ENCODE measurements around the gene HCRT. TPM values are rescaled to one million over a fixed set of nuclear protein-coding genes. Genes with fewer than 3 reads are reported as not detected.
"Not testable (repeated sequence)": the region's sequence is repeated elsewhere in the genome, so short reads cannot be mapped to it uniquely, and the experiment has no call there.

The HCRT gene
- total RNA-seq, 1 donor from 2014 or later = not detected

DNA sequence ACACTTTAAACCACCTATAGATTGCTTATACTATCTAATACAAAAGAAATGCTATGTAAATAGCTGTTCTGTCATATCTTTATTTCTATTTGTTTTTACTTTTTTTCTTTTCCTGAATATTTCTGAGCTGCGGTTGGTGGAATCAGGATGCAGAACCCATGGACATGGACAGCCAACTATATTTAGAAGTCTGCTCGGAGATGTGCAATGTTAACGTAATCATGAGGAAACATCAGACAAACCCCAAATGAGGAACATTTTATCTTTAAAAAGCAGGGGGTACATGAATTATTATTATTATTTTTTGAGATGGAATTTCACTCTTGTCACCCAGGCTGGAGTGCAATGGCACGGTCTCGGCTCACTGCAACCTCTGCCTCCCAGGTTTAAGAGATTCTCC is 40.4 kb upstream of the HCRT start:
- Histone ChIP-seq H3K4me3 (no peak overlapping the region), H3K27ac (no peak overlapping the region), H3K36me3 (peaks cover 49% of the 10 kb centered on the region), H3K4me1 (peaks cover 11% of the 10 kb centered on the region), H3K27me3 (ENCODE audit: low read depth) (no peaks in the 10 kb centered on the region), H3K9me3 (no peaks in the 10 kb centered on the region)
- intact Hi-C loops (cut with DNase I) = no loop called here
- no peak for DNase-seq
- ATAC-seq = no peak
- TF ChIP-seq, protein P1, sequence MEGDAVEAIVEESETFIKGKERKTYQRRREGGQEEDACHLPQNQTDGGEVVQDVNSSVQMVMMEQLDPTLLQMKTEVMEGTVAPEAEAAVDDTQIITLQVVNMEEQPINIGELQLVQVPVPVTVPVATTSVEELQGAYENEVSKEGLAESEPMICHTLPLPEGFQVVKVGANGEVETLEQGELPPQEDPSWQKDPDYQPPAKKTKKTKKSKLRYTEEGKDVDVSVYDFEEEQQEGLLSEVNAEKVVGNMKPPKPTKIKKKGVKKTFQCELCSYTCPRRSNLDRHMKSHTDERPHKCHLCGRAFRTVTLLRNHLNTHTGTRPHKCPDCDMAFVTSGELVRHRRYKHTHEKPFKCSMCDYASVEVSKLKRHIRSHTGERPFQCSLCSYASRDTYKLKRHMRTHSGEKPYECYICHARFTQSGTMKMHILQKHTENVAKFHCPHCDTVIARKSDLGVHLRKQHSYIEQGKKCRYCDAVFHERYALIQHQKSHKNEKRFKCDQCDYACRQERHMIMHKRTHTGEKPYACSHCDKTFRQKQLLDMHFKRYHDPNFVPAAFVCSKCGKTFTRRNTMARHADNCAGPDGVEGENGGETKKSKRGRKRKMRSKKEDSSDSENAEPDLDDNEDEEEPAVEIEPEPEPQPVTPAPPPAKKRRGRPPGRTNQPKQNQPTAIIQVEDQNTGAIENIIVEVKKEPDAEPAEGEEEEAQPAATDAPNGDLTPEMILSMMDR (IDR thresholded peaks at IDR 0.05) = no peak

DNA sequence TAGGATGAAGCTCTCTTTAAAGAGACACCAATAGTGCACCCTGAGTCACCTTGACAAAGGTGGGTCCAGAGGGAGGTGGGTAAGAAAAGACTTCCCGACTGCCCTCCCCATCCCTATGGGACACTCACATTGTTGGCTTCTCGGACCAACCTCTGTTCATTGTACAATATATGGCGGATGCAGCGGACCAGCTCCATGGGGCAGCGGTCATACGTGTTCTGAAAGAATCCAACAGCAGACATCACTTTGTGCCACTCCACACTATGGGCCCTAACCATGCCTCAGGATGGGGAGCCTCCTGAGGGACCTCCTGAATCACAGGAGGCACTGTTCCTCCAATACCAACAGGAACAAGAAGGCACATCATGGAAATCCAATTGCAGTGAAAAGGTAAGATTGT is 39.4 kb upstream of the HCRT start:
- Histone ChIP-seq H3K36me3 (peaks cover 59% of the 10 kb centered on the region), H3K27me3 (ENCODE audit: low read depth) (no peaks in the 10 kb centered on the region), H3K4me3 (no peak overlapping the region), H3K4me1 (peaks cover 11% of the 10 kb centered on the region), H3K9me3 (no peaks in the 10 kb centered on the region), H3K27ac (no peak overlapping the region)
- intact Hi-C loops (cut with DNase I) = no loop called here
- TF ChIP-seq, protein P1 (IDR thresholded peaks at IDR 0.05) = no peak
- DNase-seq = no peak
- no peak for ATAC-seq

DNA sequence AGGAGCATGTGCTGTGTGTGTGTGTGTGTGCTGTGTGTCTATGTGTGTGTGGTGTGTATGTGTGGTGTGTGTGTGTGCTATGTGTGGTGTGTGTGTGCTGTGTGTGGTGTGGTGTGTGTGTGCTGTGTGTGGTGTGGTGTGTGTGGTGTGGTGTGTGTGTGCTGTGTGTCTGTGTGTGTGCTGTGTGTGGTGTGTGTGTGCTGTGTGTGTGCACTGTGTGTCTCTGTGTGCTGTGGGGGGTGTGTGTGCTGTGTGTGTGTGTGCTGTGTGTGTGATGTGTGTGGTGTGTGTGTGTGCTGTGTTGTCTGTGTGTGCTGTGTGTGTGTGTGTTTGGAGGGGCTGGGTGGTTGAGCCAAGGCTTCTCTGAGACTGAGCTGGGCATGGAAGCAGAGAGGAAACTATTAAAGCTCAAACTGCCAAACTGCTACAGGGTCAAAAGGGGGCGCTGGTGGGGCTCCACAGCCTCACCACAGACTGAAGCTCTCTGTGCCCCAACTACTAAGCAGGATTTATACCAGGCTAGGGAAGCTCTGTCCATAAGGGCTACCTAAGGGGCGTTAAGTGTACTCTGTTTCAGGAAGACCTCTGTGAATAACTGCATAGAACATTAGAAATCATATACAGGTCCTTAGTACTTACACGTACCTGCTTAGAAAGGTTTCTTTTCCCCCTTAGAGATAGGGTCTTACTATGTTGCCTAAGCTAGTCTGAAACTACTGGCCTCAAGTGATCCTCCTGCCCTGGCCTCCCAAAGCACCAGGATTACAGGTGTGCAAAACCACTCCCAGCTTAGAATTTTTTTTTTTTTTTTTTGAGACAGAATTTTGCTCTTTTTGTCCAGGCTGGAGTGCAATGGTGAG is 36.9 kb upstream of the HCRT start:
- DNase-seq (peak; percentile 63), ATAC-seq (peak; percentile 75 to 77)
- Histone ChIP-seq H3K4me1 (no peaks in the 10 kb centered on the region), H3K9me3 (no peaks in the 10 kb centered on the region), H3K36me3 (peaks cover 74% of the 10 kb centered on the region), H3K4me3 (no peak overlapping the region), H3K27ac (no peak overlapping the region), H3K27me3 (ENCODE audit: low read depth) (no peaks in the 10 kb centered on the region)
- intact Hi-C loops (cut with DNase I) = no loop called here
- TF ChIP-seq, protein P1 (IDR thresholded peaks at IDR 0.05) = peak; percentile 55

DNA sequence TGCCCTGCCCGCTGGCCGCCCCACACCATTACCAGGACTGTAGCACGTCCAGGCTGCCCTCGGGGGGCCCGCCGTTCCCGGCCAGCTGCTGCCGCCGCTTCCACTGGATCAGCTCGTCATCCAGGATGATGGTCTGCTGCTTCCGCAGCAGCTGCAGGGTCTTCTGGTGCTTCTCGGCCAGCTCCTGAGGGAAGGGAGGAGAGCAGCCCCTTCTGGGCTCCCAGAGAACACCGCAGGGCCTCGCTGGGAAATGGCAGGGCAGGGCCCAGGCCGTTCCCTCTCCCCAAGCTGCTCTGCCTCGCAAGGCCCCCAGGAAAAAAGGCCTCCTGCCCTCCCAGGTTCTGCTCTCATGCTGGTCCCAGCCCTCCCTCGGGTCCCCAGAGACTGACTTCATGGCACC is 34.0 kb upstream of the HCRT start:
- H3K9me3 ChIP-seq; H3K27me3 ChIP-seq (ENCODE audit: low read depth); H3K27ac ChIP-seq; DNase-seq; H3K4me1 ChIP-seq; intact Hi-C loops (cut with DNase I); H3K4me3 ChIP-seq: not testable (repeated sequence)
- peaks cover 80% of the 10 kb centered on the region for H3K36me3 ChIP-seq
- peak in 1 of 2 donors; percentile 7 for ATAC-seq

DNA sequence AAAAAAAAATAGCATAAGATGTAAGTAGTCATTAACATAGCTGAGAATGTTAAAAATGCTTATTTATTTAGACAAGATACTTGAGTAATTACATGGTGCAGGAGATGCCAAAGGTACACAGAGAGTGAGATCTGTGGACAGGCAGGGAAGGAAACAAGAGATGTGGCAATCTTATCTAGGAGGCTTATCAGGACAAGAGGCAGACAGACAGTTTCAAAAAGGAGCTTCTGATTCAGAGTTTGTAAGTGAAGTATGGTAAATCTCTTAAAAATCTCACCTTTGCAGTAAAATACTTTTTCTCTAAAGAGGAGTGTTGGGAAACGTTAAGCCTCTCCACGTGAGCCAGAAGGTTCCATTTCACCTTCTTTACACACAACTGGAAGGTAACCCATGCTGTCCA is 28.9 kb upstream of the HCRT start:
- no peaks in the 10 kb centered on the region for H3K27me3 ChIP-seq (ENCODE audit: low read depth)
- H3K4me1 ChIP-seq = no peaks in the 10 kb centered on the region
- intact Hi-C loops (cut with DNase I) = no loop called here
- no peaks in the 10 kb centered on the region for H3K9me3 ChIP-seq
- H3K27ac ChIP-seq = no peak overlapping the region
- no peak for ATAC-seq
- DNase-seq = no peak
- H3K4me3 ChIP-seq = no peak overlapping the region
- H3K36me3 ChIP-seq = peaks cover 94% of the 10 kb centered on the region
- TF ChIP-seq, protein P1 (IDR thresholded peaks at IDR 0.05) = no peak

DNA sequence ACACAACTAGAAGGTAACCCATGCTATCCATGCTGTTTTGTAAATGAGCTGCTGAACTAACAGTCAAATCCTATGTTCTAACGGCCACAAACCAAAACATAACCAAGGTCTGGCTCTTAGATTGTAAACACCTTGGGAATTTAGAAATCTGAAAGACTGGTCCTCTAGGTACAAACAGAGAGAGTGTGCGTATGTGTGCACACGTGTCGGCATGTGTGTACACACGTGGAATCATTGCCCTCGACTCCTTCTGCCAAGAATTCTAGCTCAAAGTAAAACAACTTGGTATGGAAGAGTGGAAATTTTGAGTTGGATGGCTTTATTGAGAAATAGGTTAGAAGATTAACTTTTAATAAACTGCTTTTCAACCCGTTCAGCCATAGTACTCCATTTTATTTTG is 27.1 kb upstream of the HCRT start:
- no peak for ATAC-seq
- Histone ChIP-seq H3K4me3 (no peak overlapping the region), H3K36me3 (peaks cover 94% of the 10 kb centered on the region), H3K4me1 (no peaks in the 10 kb centered on the region), H3K27ac (no peak overlapping the region), H3K27me3 (ENCODE audit: low read depth) (no peaks in the 10 kb centered on the region), H3K9me3 (no peaks in the 10 kb centered on the region)
- intact Hi-C loops (cut with DNase I) = no loop called here
- no peak for DNase-seq
- TF ChIP-seq, protein P1 (IDR thresholded peaks at IDR 0.05) = no peak

DNA sequence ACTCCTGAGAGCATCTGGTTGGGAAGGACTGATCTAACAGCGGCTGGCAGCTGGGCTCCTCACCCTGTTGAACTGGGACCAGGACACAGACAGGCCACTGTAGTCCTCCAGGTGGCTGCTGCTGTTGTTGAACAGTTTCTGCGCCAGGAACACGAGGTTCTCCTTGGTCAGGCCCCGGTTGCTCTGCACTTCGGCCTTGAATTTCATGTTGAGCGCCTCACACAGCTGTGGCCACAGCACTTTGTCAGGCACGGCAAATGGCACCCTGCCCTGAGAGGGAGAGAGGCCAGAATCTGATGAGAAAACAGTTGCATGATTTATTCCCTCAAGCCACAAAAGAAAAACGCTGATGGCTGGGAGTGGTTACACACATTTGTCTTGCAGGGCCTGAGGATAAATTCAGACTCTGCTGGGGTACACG is 26.7 kb upstream of the HCRT start:
- intact Hi-C loops (cut with DNase I); H3K27me3 ChIP-seq (ENCODE audit: low read depth); DNase-seq; H3K4me3 ChIP-seq; H3K4me1 ChIP-seq; H3K27ac ChIP-seq; H3K9me3 ChIP-seq: not testable (repeated sequence)
- peak; percentile 55 to 83 for ATAC-seq
- H3K36me3 ChIP-seq = peaks cover 94% of the 10 kb centered on the region
